Activated CD4-positive, CD25-positive, alpha-beta regulatory T cell treated with anti-CD3 and anti-CD28 coated beads, Interleukin-2, amount 50 U/mL, for 72 hours (primary cell): ENCODE results near the gene ANXA4.
A peak's percentile ranks its signal among the peaks of the same experiment; 100 is the strongest.

ENCODE experiments used
- DNase-seq: peaks from one replicate; pipeline ENCODE4 v3.0.0; 2021

The ANXA4 gene

GRCh38 chr2:69741575-69742321, at the start of gene ANXA4:
Gene ANXA4 (plus strand): TSS chr2:69742134. CDS start chr2:69781566, 39,432 bp downstream.
- DNase-seq: peak; percentile 62

GRCh38 chr2:69692424-69692823, 49.5 kb upstream of the ANXA4 start:
- DNase-seq: no peak

DNA sequence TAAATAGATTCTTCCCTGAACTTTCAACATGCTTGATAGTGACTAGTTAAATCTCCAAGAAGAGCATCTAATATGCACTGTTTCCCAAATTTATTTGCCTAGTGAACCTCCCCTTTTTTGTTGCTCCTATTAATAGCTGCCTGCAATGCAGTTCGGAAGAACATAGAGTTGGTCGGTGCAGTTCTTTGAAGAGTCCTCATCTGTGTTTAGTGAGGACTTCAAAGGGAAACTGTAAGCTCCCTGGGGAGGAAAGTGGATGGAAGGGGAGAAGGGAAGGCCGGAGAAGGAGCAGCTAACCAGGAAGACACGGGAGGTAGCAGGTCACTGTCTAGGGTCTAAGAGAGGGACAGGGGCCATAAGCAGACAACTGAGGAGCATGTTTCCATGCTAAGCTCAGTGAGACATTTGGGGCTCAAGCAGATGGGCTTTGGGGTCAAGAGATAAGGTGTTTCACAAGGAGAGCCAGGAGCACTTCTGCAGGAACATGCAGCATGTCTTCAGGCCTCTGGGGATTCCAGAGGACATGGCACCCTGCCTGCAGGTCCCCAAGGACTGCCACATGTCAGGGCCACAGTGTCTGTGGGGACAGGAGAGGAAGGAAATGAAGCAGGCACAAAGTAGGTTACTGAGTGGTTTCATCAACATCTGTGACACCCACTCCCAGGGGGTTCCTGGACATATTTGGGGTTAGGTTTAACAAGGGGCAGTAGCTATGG, 48.7 kb upstream of the ANXA4 start:
- DNase-seq: peak; percentile 31

DNA sequence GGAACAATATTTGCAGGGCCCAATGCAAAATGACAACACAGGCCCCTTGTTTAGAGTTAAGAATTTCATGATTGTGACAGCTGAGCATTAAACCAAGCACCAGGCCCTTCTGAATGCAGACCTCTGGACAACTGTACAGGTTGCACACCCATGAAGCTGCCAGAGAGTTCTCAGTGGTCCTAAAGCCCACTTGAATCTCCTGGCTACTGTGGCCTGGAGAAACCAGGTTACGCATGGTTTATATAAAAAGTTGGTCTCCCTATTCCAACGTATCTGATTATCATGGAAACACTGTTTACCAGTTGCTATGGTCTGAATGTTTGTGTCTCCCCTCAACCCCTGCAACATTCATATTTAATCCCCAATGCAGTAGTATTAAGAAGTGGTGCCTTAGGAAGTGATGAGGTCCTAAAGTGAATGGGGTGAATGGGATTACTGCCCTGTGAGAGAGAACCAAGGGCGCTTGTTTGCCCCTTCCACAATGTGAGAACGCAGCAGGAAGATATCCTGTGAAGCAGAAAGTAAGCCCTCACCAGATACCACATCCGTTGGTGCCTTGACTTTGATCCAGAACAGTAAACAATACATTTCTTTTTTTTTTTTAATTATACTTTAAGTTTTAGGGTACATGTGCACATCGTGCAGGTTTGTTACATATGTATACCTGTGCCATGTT, 48.0 kb upstream of the ANXA4 start:
- DNase-seq: no peak

DNA sequence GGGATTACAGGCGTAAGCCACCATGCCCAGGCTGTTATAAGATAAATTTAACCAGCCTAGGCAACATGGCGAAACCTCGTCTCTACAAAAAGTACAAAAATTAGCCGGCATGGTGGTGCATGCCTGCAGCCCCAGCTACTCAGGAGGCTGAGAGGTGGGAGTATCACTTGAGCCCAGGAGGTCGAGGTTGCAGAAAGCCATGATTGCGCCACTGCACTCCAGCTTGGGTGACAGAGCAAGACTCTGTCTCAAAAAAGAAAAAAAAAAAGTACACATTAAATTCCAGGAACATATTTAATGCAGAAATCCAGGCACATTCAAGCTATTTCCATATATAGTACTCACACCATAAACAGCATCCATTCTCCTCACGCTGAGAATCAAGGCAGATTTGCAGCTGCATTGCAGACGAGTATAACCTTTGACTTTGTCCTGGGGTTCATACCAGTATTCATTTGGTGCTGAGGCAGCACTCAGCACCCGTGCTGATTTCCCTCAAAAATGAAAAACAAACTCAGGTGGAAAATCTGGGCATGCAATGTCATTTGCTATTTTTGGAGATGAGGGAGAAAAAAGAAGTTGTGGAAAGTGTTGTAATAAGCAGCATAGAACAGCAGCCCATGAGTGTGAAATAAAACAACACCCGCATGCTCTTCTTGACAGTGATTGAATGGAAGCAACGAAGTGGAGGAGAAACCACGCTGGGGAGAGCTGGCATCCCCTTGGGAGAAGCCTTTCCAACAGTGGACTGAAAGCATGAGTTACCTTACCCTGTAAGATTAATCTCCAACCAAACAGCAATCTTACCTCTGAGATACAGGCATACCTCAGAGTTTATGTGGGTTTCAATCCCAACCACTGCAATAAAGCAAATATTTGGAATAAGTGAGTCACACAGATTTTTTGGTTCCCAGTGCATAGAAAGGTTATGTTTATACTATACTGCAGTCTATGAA, 46.8 kb upstream of the ANXA4 start:
- DNase-seq: no peak

GRCh38 chr2:69695850-69696216, 46.1 kb upstream of the ANXA4 start:
- no peak for DNase-seq

DNA sequence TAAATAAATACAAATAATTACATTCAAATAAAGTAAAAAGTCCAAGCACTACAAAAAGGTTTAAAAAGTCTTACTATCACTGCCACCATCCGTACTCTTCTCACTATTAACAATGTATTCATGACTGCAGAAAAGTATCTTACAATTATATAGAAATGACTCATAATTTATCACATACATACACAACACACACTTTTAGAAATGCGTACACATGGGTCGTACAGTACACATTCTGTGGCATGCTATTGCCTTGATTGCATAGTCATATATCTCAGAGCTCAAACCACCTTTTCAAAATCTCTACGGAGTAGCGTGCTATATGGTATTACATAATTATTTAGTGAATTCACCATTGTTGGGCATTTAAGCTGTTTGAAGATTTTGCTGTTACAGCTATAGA, 41.6 kb upstream of the ANXA4 start:
- no peak for DNase-seq

DNA sequence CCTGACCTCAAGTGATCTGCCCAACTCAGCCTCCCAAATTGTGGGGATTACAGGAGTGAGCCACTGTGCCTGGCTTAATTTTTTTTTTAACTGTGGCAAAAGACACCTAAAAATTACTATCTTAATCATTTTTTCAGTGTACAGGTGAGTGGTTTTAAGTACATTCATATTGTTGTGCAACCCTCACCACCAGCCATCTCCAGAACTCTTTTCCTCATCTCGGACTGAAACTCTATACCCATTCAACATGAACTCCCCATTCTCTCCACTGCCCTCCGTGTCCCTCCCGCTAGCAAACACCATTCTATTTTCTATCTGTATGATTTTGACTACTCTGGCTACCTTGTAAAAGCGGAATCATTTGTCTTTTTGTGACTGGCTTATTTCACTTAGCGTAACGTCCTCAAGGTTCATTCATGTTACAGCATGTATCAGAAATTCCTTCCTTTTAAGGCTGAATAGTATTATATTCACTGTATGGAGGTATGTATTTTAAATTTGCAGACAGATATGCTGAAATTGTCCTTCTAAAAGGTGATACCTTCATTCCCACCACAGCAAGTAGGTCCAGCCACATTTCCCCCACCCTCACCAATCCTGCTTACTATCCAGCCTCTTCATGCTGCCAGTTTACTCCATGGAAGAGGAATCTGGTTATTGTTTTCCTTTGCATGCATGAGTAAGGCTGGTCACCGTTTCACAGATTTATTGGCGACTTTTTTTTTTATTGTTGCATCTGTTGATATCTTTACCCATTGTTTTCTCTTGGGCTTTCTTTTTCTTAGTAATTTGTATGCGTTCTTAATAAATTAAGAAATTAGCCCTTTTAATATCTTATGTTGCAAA, 40.6 kb upstream of the ANXA4 start:
- DNase-seq: no peak

- DNase-seq: no peak
Measured at GRCh38 chr2:69703189-69703588, 38.7 kb upstream of the ANXA4 start.

- no peak for DNase-seq
Measured at GRCh38 chr2:69704446-69704845, 37.5 kb upstream of the ANXA4 start.

GRCh38 chr2:69709290-69709689, 32.6 kb upstream of the ANXA4 start:
- DNase-seq: no peak

DNA sequence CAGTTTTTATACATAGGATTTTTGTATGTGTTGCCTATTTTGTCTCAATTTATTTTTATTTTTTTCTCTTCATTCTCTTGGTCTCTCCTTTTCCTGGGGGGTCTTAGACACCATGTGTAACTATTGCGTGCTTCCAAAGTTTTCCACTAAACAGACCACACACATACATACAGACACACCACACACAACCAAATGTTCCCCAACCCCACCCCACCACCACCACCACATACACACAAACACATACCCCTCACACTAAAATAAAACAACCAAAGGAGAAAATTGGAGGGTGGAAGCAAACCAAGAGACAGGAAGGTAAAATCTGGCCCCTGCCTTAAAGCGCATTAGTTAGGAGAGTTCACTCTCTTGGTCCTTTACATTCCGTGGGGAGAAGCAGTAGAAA, 30.0 kb upstream of the ANXA4 start:
- DNase-seq: no peak

DNA sequence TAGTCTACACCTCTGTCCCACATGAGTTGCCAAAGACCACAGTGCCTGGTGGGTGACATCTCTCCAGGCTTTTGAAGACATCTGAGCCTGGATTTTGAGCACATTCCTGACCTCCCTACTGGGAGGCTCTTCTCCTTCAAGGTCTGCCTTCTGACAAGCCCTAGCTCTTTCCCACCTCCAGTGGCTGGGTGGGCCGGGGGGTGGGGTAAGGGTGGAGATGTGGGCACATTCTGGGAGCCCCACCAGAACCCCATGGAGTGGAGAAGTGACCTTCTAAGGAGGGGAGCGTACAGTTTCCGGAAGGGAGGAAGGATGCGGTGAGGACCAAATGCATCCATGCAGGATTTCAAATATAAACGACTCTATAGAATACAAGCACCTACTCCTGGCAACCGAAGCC, 27.9 kb upstream of the ANXA4 start:
- no peak for DNase-seq

GRCh38 chr2:69714539-69715220, 27.3 kb upstream of the ANXA4 start:
- DNase-seq: peak; percentile 90

- no peak for DNase-seq
Measured at GRCh38 chr2:69715964-69716363, 26.0 kb upstream of the ANXA4 start.

GRCh38 chr2:69716555-69717120, 25.3 kb upstream of the ANXA4 start:
- DNase-seq: no peak

DNA sequence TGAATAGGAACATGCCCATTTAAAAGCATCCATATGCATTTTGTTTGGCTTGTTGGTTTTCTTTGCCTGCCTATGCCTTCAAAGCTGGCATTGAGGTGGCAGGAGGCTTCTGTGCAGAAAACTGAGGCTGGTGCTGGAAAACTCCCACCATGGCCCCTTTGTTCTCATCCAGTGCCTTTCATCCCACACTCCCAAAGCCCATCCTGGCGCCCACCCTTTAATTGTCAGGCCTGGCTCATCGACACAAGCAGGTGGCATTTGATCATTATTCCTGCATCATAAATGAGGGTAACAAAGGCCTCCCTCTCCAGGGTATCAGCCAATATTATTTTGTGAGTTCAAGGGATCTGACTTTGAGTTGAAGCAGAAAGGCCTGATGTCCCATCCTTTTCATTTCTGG, 24.7 kb upstream of the ANXA4 start:
- no peak for DNase-seq

DNA sequence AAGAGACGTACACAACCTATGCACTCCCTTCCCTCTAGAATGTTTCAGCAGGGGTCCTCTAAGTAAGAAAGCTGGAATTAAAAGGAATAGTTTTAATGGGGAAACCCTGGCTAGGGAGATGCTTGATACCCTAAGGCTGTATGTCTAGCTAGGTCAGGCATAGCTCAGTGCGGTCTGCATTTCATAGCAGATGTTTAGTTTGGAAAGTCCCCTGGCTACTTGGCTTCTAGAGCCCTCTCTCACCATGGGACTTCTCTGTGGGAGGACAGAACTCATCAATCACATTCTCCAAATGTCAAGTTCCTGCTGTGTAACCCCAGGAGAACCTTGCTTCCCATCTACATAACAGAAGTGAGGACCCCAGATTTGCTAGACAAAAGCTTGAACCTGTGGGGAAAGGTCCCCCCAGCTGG, 24.1 kb upstream of the ANXA4 start:
- no peak for DNase-seq

- DNase-seq: no peak
Measured at GRCh38 chr2:69718338-69718965, 23.5 kb upstream of the ANXA4 start.

GRCh38 chr2:69720404-69720803, 21.5 kb upstream of the ANXA4 start:
- no peak for DNase-seq
